CD4-positive, alpha-beta T cell treated with Interleukin-1 beta for 1 hour (primary cell): ENCODE results near the gene ARAF.

Source experiments
- DNase-seq, 2 donors: peaks; one replicate each; pipeline ENCODE4 v3.0.0-alpha.2; 2020 to 2022

Gene ARAF

DNA sequence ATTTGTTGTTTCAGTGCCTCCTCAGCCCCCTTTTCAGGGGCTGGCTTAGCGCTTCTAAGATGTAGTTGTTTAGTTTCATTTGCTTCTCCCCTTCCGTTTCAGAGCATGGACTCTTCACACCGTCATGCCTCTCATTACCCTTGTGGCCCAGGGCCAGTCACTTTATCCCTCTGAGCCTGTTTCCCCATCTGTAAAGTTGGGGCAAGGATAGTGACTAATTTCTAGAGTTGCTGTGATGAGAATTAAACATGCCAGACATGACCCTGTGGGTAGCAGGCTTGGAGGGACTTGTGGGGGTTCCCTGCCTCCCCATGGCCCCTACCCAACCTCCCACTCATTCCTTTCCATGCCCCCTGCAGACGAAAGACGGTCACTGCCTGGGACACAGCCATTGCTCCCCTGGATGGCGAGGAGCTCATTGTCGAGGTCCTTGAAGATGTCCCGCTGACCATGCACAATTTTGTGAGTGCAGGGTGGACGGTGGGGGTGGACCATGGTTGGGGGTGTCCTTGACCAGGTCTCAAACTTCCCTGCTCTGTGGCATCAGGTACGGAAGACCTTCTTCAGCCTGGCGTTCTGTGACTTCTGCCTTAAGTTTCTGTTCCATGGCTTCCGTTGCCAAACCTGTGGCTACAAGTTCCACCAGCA lies 3.6 kb downstream of the ARAF start:
- no peak for DNase-seq

DNA sequence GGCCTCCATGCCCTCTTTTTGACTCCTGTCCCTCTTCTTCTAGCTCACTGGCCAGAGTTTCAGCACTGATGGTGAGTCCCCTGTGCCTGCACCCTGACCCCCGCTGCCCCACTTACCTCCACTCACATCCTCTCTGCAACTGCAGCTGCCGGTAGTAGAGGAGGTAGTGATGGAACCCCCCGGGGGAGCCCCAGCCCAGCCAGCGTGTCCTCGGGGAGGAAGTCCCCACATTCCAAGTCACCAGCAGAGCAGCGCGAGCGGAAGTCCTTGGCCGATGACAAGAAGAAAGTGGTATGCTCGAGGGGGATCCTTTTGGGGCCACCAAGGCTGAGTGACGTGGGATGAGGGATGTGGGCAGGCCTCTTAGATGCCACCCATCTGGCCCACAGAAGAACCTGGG lies 5.8 kb downstream of the ARAF start:
- no peak for DNase-seq

DNA sequence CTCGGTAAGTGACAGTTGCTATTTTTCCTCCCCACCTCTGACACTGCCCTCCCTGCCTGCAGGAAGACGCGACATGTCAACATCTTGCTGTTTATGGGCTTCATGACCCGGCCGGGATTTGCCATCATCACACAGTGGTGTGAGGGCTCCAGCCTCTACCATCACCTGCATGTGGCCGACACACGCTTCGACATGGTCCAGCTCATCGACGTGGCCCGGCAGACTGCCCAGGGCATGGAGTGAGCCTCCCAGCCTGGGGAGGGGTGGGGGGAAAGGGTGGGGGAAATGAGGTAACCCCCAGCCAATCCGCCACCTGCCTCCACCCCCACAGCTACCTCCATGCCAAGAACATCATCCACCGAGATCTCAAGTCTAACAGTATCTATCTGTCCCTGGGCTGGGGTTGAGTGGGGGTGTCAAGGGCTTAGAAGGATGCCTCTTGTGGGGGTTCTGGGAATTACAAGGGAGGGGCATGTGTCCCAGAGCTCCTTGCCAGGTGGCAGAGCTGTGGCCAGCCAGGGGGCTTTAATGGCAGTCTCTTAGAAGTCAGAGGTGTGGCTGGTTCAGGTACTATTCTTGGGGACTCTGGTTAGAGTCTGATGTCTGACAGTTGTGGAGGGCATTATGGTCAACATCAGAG lies 7.8 kb downstream of the ARAF start:
- peak; percentile 29 to 44 for DNase-seq

DNA sequence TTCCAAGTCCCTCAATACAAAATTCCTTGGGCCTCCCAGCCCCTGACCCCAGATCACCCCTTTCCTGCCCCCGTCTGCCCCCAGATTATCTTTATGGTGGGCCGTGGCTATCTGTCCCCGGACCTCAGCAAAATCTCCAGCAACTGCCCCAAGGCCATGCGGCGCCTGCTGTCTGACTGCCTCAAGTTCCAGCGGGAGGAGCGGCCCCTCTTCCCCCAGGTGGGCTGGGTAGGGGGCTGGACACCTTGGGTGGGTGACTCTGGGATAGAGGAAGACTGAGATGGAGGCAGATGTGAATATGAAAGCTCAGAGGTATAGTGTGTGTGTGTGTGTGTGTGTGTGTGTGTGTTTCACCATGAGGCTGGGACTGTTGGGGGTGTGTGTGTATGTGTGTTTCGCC lies 9.8 kb downstream of the ARAF start:
- DNase-seq: no peak

DNA sequence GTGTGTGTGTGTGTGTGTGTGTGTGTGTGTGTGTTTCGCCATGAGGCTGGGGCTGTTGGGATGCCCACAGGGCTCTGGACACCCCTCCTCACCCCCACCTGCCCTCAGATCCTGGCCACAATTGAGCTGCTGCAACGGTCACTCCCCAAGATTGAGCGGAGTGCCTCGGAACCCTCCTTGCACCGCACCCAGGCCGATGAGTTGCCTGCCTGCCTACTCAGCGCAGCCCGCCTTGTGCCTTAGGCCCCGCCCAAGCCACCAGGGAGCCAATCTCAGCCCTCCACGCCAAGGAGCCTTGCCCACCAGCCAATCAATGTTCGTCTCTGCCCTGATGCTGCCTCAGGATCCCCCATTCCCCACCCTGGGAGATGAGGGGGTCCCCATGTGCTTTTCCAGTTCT lies 10.2 kb downstream of the ARAF start:
- no peak for DNase-seq

DNA sequence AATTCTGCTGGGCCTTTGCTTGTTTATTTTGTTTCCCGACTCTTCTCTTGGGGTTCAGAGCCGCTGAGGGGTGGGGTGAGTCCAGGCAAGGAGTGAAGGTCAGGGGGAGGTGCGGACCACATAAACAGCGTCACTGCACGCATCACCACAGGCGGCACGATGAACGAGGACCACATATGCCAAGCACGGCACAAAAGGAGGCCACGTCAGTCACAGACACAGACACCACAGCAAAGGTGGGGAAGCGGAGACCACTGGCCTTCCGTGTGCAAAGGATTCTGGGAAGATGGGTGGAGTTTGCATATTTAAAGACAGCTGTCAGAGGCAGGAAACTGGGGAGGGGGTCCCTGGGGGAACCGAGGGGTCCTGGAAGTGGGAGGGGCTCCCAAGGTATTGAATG lies 10.9 kb downstream of the ARAF start:
- no peak for DNase-seq

DNA sequence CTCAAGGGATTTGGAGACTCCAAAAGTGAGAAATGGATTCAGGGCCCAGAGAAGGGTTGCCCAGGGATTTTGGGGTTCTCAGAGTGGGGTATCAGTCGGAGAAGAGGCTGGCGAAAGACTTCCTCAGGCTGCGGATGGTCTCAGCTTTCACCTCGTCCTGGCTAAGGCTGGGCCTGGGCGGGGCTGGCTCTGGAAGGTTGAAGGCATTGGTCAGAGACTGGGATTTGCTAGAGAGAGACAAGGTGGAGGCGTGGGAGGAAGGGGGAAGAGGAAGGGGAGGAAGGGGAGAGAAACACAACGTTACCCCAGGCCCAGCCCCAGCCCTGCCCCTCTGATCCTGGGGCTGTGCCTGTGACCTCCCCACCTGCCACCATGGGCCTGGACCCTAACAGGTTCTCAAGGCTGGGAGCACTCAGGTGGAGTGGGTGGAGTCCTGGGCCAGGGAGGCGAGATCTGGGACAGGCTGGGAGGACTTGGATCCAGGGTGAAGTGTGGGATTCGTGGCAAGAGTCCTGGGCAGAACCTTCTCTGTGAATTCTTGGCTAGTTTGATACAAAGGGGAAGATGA lies 11.9 kb downstream of the ARAF start:
- DNase-seq: no peak

DNA sequence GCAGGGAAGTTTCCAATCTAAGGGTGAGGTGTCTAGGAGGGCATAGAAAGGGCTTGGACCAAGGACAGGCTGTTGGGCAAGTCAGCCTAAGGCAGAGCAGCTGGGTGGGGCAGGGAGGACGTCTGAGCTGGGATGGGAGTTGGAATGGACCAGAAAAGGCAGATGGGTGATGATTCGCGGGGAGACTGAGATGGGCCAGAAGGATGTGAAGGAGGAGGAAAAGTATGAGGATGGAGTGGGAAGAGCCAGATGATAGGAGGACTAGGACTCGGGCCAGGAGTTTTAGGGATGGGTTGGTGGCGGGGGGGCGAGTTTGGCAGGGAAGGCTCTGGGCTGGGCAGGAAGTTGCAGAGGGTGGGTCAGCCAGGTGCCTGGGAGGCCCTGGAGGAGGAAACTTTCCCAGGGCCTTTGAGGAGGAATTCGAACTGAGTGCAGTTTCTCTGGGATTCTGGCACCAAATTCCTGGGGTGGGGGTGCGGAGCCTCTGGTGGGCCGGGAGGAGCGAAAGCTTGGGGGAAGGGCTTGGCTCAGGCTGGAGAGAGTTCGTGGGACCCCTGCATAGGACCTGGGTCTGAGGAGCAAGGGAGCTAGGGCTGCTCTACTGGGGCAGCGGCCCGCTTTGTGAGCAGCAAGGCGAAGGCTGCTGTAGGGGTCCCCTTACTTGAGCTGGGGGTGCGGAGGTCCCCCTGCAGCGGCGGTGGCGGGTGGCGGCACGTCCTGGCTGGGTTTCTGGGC lies 12.5 kb downstream of the ARAF start:
- no peak for DNase-seq

DNA sequence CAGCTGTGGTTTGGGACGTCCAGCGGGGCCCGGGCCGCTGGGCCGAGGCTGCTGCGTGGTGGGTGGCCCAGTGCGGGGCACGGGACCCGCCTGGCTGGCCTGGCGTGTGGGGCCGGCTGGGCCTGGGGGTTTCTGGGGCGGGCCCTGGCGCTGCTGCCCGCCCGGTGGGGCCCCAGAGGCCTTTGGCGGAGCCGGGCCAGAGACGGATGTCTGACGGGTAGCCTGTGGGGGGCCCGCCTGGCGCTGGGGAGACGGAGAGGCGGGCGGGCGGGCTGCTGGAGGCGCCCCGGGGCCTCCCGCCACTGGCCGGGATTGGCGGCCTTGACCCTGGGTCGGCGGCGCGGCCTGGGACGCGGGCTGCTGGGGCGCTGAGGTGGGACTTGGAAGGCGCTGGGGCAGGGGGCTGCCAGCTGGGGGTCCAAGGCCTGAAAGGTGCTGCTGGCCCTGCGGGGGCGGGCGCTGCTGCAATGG lies 13.1 kb downstream of the ARAF start:
- no peak for DNase-seq

DNA sequence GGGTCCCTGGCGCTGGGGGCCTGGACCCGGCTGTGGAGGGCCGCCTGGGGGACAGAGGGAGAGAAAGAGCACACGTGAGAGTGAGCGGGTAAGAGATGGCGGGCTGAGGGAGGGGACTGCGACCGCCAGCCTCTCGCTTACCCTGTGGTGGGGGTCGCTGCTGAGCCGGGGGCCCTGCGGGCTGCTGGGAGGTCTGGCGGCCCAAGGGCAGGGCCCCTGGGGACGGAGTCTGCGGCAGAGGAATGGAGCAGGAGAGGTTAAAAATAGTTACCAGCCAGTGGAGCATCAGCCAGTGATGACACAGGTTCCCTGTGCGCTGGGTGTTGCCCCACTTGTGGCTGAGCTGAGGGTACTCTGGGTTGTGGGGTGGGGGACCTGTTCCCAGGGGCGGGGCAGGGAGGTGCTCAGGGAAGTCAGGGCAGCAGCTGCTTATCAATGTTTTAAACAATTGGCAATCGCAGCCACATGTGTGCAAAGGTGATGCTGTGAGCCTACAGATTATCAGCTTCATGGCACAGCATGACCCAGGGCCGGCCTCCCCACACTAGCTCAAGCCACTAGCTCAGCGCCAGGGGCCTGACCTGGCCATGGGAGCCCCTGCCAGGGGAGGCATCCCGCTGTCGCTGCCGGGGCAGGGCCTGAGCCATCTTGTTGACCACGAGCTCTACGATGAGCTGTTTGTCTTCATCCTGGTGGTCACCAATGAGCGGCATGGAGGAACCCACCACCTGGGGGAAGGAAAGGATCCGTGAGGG lies 13.7 kb downstream of the ARAF start:
- no peak for DNase-seq

DNA sequence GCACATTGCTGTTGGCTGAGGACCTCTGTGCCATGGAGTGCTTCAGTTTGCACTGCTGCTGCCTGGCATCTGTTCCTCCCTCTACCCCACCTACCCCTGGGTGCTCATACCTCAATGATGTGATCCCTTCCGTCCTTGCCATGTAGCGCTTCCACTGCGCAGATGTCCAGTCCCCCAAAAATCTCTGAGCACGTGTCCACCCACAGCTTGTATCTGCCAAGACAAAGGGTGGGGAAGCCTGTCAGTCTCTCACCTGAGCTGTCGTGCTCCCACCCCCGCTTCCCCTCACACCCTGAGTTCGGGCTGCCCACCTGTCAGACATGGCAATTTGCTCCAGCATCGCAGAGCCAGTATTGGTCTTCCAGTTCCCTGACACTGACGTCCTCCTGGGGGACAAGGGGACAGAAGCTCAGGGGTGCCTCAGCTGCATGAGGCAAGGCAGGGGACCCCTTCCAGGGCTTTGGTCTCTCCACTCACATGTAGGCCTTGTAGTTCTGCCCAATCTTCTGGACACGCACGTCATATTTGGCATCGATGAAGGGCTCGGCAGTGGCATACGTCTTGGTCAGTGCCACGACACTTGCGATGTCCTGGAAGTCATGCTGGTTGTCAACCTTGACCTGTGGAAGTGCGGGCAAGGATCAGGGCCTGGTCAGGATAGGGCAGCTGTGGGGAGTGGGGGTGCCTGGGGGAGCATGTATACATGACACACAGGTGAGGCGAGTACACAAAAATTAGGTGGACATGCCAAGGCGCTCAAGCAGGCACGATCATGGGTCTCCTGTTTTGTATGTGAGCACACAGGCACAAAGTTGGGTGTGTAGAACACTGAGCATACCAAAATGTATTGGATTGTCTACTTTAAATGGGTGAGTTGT lies 15.3 kb downstream of the ARAF start:
- DNase-seq: no peak

DNA sequence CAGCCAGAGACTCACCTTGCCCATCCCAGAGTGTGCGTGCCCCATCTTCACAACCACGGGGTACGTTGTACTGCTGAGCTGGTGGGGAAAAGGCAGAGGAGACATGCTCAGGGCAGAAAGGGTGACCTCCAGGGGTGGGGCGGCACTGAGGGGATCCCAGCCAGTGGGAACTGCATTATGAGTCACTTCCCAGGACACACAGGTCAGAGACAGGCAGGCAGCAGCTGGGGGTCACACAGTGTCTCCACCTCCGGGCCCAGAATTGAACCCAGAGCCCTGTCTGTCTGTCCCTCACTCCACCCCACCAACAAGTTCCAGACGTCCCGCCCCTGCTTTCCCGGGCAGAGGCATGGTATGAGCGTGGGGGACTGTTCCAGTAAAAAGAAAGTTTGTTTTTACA lies 16.4 kb downstream of the ARAF start:
- no peak for DNase-seq

DNA sequence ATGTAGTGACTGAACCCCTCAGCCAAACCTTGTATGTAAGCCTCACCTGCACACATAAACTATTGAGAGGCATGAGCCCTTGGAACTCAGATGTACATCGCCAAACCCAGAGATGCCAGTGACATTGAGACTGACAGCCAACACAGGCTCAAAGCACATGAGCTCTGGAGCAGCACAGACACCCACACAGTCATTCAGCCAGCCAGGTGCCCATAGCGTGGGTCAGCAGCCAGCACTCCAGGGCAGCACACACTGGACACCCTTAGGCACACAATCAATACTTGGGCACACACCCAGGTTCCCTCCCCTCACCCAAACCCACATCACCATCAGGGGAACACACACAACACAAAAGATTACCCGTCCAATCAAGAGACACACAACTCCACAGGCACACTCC lies 16.9 kb downstream of the ARAF start:
- no peak for DNase-seq

DNA sequence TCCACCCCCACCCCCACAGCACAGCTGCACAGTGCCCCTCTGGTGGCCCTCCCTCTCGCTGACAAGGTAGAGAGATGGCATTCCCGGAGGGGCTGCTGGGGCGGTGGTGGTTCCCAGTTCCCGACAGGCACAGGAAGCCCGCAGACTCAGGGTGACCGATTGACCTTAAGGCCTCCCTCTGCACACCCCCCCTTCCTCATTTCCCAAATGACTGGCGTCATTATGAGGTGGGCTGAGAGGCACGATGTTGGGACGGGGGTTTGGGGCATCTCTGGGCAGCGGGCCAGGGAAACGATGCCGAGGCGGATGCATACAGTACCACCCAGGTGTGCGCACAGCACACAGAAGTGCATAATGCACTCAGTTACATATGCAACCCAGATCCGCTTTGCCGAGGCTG lies 17.7 kb downstream of the ARAF start:
- DNase-seq: peak in 1 of 2 donors; percentile 36

DNA sequence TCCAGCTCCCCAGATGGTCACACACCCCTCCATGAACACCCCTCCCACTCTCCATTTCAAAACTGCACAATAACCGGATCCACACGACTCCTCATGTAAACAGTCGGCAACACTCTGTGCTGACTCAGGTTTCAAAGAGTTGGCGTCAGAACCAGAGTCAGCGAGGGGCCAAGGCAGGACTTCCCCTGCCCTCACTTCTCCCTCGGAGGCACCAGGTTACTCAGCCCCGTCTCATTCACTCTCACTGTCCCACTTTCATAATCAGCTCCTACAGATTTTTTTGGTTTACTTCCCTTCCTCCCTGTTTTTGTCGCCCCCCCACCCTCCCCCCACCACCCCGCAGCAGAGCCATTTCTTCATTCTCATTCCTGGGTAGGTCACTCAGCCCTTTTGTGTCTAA lies 18.5 kb downstream of the ARAF start:
- DNase-seq: peak; percentile 18 to 69

DNA sequence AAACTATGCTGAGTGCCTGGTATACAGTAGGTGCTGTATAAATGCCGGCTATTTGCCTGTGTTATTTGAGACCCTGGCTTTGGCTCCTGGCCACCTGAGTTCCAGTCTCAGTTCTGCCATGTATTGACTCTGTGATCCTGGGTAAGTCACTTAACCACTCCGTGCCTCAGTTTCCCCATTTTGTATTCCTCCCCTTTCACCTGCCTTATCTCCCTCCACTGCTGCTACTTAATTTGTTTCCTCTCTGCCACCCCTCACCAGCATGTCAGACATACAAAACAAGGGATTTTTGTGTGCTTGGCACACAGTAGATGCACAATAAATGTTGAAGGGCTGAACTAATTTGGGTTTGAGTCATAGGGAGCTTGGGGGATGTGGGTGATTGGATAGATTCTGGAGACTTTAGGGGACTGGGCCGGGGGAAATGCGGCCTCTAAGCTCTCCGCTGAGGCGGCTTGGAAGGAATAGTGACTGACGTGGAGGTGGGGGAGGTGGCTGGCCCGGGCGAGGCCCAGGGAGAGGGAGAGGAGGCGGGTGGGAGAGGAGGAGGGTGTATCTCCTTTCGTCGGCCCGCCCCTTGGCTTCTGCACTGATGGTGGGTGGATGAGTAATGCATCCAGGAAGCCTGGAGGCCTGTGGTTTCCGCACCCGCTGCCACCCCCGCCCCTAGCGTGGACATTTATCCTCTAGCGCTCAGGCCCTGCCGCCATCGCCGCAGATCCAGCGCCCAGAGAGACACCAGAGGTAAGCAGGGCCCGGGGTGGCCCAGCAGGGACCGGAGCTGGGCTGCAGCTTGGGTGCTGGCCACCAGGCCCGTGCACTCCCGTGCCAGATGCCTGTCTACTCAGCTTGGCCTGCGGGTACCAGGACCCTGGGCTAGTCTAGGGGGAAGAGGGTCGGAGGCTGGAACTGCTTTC lies 21.0 kb downstream of the ARAF start, which contains the start of gene TIMP1:
TIMP1 (plus strand) TSS at position 706 of the 917 bp plus-strand sequence. CDS start 980 bp downstream, outside the sequence.
- peak; percentile 81 to 86 for DNase-seq

DNA sequence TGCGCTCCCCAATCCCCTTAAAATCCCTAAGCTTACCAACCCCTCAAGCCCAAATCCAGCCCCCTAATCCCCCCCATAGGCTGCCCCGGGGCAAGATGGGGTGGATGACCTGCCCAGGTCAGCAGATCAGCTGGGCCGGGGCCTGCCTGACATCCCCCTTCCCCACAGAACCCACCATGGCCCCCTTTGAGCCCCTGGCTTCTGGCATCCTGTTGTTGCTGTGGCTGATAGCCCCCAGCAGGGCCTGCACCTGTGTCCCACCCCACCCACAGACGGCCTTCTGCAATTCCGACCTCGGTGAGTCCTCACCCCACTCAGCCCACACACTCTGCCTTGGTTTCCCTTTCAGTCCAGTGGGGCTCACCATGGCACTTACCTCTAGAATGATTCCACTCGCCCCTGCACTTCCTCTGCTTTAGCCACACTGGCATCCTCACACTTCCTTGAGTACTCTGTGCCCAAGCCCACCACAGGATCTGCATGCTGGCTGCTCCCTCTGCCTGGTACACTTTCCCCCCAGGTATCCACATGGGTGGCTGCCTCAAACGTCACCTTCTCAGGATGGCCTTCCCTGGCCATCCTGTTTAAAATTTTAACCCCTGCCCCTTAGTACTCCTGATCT lies 22.3 kb downstream of the ARAF start:
- no peak for DNase-seq

DNA sequence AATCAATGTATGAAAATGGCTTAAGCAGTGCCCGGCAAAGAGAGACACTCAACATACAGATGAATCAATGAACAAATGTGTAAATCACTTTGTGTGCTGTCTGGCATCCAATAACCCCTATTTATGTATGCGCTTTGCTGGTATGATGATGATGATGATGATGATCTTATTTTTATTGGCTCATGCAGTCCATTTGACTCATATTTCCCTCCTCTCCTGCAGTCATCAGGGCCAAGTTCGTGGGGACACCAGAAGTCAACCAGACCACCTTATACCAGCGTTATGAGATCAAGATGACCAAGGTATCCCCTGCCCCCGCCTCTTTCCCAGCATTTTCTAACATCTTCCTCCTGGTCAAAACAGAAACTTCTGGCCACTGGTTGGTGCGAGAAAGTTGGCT lies 23.7 kb downstream of the ARAF start:
- no peak for DNase-seq

DNA sequence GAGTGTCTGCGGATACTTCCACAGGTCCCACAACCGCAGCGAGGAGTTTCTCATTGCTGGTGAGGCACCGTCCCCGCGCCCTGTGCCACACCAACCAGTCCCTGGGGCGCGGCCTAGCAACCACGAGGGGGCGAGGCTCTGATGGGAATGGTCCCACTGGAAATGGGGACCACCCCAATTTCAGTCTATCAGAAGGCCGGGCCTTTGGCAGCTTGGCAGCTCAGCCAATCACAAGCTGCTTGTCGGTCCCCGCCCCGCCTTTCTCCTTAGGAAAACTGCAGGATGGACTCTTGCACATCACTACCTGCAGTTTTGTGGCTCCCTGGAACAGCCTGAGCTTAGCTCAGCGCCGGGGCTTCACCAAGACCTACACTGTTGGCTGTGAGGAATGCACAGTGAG lies 24.3 kb downstream of the ARAF start:
- no peak for DNase-seq

DNA sequence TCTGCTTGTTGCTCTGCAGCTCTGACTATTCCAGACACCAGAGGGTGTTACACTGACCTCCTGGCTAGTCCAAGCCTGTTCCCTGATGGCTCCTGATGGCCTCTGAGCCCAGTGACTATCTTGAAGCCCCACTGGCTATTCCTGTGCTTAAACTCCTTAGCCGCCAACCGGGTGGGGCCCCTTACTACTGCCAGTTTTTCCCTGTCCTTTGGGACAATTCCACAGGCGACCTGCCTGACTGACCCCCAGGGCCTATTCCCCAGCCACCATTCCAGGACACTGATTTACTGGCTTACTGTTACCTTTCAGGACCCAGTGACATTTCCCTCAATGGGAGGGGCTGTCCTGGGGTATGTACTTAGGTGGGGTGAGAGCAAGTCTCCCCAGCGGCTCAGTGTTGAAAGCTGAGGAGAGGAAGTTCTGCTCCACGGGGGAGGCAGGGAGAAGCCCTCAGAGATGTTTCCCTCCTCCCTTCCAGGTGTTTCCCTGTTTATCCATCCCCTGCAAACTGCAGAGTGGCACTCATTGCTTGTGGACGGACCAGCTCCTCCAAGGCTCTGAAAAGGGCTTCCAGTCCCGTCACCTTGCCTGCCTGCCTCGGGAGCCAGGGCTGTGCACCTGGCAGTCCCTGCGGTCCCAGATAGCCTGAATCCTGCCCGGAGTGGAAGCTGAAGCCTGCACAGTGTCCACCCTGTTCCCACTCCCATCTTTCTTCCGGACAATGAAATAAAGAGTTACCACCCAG lies 25.2 kb downstream of the ARAF start:
- DNase-seq: no peak
